Stimulated activated CD4-positive, alpha-beta T cell treated with anti-CD3 and anti-CD28 coated beads, TNF-alpha, amount 100 ng/mL, for 1 hour (primary cell): ENCODE data around the gene LRRC25.

Source experiments
- DNase-seq, 3 donors: peaks; one replicate each; pipeline ENCODE4 v3.0.0-alpha.2; 2020; ENCODE audit warnings: low read depth in 3 of 3, low spot score in 1 of 3

Gene LRRC25

DNA sequence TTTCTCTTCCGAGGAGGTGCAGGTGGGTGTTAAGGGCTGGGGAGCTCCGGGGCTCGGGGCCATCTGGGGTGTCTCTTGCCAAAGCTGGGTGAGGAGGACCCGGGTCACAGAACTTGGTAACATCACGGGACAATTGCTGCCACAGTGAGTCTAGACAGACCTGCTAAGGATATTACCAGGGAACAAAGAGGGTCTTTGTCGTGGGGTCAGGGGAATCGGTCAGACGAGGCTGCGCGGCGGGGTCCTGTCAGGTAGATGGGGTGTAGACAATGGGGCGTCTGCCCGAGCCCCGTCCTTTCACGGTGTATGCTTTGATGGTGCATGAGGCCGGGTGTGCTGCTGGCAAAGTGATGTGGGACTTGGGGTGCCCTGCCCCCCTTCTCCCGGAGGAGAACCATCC lies 49.3 kb downstream of the LRRC25 start:
- DNase-seq: no peak

DNA sequence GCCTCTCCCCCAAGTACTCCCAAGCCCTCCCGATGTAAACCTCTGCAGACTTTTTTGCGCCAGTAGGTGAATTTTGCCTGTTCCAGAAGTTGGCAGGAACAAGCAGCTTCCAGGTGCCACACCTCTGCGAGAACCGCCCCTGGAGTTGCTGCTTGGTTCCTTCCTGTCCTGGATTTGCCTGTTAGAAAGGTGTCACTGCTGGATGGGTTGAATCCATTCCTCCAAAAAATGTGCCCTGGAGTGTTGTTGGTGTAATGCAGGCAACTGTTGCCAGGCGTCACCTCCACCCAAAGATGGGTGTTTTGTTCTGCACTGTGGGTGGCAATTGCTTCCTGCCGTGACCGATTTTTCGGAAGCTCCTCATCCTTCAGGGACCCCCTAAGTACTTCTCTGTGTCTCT lies 51.3 kb downstream of the LRRC25 start:
- DNase-seq: no peak

DNA sequence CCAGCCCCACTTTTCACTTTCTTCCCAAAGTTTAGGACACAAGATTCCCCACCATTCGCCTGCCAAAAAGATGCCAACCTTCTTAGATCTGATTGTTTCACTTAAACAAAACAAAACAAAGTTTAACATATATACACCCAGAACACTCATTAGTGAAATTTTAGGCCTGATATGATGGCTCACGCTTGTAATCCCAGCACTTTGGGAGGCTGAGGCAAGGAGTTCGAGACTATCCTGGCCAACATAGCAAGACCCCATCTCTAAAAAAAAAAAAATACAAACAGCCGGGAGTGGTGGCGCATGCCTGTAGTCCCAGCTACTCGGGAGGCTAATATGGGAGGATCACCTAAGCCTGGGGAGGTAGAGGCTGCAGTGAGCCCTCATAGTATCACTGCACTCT lies 52.1 kb downstream of the LRRC25 start:
- no peak for DNase-seq

- no peak for DNase-seq
These were observed 52.9 kb downstream of the LRRC25 start for GRCh38 chr19:18344582-18344950.

DNA sequence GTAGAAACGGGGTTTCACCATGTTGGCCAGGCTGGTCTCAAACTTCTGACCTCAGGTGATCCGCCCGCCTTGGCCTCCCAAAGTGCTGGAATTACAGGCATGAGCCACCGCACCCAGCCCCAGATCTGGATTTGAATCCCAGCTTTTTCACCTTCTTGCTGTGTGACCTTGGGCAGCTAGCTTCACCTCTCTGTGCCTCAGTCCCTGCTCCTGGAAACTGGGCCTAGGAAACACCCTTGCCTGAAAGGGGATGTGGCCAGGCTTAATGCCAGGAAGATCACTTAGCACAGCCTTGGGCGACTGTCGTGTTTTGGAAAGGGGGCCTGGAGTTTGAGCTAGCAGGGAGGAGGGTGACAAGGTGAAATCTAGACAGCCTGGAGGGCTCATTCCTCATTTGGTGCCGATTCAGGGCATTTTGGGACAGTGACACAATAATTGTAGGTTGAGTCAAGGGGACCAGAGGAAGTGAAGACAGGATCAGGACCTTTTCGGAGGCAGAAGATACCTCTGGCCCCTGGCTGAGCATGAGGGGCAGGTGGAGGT lies 55.3 kb downstream of the LRRC25 start:
- no peak for DNase-seq
